ENCODE data around the gene PIP5K1B.

The PIP5K1B gene

DNA sequence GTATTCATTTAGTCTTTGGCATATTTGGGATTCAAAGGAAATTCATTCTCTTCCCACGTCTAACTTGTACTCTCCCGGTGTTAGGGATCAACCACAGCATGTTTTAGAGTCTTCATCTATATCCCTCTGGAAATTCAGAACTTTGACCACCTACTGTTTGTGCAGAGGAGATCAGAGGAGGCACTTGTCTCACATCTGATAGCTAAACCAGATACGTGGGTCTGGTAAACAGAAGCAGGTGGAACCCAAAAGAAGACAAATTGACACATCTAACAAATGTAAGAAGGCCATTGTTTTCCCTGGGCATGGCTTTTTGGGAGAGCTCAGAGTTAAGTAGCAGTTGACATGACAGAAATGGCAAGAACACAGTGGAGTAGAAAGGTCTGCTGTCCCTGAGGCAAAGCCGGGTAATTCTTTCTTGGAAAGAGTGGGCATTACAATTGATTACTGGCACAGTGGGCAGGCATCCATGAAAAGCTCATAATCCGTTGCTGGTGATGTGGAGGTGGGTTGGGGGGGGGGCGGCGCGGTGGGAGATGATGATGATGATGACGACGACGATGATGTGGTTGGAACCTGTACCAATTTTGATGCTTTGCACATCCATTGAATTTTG lies 27.5 kb downstream of the PIP5K1B start:
- DNase-seq (ENCODE audit: low read depth in 2 of 3, low spot score in 1 of 3): no peak

DNA sequence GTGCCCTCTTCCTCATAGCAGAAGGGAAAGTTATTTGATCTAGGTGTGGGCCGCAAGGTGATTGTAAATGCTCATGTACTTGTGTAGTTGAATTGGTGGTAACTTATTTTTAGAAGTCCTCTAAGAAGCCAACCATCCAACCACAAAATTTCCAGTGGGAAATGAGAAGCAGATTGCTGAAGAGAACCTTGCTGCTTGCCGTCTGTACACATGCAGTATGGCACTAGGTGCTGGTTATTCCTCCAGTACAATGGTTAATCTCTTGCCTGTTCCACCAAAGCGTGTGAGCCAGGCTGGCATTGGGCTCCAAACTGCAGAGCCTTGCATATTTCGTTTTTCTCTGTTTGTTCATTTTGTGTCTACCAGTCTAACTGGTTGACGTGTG lies 28.0 kb downstream of the PIP5K1B start:
- no peak for DNase-seq (ENCODE audit: low read depth in 2 of 3, low spot score in 1 of 3)

DNA sequence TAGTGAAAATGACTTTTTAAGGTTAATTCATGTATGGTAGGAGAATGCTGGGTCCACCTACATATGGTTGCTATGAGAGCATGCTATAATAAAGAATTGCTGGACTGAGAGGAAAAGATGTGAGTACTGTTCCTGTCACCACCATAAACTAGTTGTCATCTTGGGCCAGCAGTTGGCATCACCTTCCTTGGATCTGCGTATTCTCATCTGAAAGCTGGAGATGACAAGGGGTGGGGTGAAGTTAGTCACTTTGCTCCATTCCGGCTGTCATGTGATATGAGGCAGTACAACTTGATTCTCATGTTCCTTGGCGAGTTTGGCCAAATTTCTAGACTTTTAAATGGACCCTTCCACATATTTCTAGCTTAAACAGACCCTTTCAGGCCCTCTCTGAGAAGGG lies 33.3 kb downstream of the PIP5K1B start:
- DNase-seq (ENCODE audit: low read depth in 2 of 3, low spot score in 1 of 3): no peak

DNA sequence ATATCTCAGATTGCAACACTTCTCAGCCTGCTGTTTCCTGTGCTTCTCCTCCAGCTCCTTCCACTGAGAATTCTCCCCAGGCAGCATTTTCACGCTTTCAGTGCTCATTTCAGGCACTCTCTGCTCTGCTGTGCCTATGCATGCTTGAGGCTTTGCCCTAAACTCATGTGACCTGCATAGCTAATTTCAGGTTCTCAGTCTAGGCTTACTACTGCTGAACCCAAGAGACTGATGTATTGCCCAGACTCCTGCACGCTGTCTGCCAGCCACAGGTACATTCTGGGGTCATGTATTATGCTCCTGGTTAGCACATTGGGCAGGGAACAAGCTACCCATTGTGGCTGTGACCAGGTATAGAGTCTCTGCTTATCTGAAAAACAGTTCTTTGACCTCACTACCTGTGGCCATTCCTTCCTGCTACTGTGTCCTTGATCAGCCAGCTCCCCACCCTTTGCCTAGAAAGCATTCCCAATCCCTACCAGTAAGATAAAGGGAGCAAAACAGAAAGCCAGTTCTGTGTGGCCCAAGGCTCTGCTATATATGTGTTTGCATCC lies 34.7 kb downstream of the PIP5K1B start:
- DNase-seq (ENCODE audit: low read depth in 2 of 3, low spot score in 1 of 3): no peak

DNA sequence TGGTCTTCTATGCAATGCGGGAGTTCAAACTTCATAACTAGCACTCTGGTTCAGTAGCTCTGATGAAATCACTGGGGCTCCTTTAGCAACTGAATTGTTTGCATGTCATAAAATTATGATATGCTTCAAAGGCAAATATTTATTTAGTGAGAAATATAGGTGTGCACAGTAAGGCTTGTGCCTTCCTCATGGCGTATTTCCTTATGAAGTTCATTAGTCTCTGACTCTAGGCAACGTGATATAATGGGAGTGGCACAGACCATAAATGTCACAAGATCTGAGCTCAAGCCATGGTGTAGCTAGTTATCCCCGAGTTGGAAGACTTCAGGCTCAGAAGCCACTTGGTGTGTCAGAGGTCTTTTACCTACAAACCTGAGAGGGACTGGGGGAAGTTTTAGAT lies 35.5 kb downstream of the PIP5K1B start:
- no peak for DNase-seq (ENCODE audit: low read depth in 2 of 3, low spot score in 1 of 3)

DNA sequence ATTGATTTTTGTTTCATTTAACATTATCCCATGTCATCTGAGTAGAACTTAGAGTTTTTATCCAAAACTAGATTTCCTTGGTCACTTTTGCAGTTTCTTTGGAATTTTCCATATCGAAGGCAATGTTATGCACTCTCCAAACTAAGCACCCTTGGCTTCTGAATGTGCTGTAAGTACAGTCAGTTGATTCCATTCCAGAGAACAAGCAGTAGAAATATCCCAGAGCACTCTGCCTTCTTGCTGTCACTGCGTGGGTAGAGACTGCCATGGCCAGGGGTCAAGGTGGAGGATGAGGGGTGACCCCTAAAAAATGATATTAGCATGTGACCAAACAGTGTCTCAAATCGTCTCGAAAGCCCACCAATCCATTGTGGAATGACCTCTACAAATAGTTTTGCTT lies 36.2 kb downstream of the PIP5K1B start:
- no peak for DNase-seq (ENCODE audit: low read depth in 2 of 3, low spot score in 1 of 3)

DNA sequence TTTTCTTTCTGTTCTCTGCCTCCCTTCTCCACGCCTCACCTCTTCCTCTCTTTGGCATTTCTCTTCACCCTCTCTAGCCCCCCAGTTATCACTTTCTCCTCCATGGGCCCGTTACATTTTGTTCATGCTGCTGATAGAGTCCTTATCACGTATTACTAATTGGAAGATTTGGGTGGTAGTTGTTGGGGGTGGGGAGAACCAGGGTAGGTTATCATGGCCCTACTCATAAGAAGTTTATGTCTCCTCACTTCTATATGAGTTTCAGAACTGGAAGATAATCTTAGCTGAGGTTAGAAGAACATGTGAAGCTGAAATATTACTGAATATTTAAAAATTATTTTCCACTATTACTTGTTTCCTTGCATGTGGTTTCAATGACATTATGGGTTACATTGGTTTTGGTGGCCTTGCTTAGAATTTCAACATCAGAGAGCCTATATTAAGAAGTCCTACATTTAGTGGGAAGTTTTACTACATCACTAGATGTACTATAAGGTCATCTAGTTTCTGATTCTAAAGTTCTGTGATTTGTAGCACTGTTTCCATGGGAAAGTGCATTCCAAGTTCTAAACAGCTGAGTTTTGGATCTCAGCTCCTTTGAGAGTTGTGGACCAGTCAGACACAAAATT lies 36.8 kb downstream of the PIP5K1B start:
- no peak for DNase-seq (ENCODE audit: low read depth in 2 of 3, low spot score in 1 of 3)

DNA sequence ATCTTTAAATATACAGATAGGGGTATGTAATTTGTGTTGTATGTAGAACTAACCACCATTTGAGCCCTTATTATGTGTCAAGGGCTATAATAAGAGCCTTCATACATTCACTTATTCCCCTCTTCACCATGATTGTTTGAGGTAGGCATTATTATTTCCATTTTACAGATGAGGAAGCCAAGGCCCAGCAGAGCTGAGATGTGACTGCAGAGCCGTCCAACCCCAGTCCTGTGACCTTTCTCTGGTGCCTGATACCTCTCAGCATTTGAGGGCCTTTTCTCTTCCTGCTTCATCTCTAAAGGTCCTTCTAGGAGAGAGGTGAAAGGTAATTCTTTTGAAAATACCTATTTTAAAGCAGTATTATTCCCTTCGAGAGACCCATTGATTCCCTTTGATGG lies 37.3 kb downstream of the PIP5K1B start:
- DNase-seq (ENCODE audit: low read depth in 2 of 3, low spot score in 1 of 3): no peak

DNA sequence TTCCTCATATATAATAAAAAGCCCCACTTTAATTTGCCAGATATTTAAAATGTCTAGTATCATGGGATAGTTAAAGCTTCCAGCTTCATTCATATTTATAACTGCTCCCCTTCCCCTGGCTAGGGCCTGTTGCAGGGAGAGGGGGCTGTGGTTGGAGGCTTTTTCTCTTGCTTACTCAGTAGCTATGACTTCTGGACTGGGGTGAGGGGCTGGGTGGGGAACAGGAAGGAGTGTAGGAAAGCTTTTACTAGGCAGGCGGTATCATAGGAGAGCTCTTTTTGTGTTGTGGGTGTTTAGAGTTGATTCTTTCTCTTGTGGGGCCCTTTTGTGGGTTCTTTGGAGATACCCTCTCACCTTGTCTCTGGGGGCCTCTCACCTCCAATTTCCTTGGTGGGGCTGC lies 39.4 kb downstream of the PIP5K1B start:
- no peak for DNase-seq (ENCODE audit: low read depth in 2 of 3, low spot score in 1 of 3)

DNA sequence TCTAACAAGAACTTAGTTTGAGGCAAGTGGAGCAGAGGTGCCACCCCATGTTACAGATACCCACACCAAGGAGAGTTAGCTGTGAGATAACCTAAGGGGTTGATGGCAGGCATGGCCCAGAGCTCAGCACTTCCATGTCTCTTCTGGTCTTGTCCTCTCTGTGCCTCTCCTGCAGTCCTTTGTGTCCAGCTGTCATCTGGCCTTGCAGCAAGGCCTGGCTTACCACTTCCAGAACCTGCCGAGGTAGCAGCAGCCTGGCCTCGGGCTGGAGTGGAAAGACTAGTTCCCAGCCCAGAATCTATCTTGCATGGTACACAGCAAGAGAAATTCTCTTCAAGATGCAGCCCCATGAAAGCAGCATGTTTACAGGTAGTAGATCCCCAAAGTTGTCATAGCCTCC lies 41.5 kb downstream of the PIP5K1B start:
- no peak for DNase-seq (ENCODE audit: low read depth in 2 of 3, low spot score in 1 of 3)

DNA sequence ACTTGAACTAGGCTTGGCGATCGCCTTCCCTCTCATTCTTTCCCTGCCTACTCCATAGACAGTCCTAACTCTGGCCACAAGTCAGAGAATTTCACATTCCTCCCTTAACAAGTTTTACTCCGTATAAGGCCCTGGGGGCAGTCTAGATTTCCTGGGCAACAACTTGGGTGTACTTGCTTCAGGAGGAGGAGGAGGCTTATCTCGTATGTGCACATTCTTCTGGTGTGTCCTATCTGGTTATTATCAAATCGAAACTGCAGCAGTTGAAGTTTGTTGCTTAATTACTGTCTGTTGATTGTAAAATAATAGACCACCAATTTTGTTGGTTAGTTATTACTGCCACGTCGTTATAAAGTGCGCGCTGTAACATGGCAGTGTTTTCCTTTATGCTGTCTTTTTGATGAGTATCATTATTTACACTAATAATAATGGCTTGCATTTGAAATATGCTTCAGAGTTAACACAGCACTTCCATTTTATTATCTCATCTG lies 42.0 kb downstream of the PIP5K1B start:
- no peak for DNase-seq (ENCODE audit: low read depth in 2 of 3, low spot score in 1 of 3)

DNA sequence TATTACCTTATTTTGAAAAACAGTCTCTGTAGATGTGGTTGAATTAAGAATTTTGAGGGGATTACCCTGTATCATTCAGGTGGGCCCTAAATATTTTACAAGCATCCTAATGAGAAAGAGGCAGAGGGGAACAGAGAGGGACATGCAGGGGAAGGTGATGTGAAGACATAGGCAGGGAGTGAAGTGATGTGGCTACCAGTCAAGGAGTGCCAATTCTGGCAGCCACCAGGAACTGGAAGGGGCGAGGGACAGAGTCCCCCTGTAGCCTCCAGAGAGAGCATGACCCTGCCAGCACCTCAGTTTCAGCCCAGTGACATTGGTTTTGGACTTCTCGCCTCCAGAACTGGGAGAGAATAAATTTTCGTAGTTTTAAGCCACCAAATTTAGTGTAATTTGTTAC lies 44.1 kb downstream of the PIP5K1B start:
- DNase-seq (ENCODE audit: low read depth in 2 of 3, low spot score in 1 of 3): no peak

DNA sequence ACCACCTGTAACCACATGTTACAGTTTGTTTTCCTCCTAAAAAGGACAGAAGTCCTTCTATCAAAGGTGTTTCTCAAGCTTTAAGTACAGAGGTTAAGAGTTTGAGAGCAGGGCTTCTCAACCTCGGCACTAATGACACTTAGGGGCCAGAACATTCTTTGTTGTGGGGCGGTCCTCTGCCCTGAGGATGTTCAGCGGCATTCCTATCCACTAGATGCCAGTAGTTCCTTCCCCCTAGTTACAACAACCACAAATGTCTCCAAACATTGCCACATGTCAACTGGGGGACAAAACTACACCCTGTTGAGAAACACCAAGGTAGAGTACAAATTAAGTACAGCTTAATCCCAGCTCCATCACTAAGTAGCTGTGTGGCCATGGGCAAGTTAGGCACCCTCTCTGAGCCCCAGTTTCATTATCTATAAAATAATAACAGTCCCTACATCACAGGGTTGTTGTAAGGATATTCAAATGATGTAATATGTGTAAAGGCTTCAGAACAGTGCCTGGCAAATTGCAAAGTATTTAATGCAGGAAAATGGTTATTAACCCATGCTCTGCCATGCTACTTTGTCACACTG lies 44.6 kb downstream of the PIP5K1B start:
- DNase-seq (ENCODE audit: low read depth in 2 of 3, low spot score in 1 of 3): no peak

DNA sequence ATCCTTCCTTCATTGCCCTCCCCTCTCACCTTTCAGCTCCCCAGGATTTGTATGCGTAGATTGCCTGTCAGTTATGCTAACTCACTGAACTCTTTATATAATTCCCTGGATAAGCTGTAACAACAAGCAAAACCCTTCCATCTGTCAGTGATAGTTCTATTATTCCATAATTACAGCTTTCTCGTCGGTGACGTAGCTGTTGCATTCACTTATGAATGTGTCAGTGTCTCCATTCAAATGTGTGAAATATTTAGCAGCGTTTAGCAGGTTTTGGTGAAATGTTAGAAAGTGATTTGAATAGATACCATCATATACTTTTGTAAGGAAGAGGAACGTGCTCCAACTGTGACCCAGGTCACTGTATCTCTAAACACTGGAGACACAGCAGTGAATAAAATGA lies 45.2 kb downstream of the PIP5K1B start:
- no peak for DNase-seq (ENCODE audit: low read depth in 2 of 3, low spot score in 1 of 3)

DNA sequence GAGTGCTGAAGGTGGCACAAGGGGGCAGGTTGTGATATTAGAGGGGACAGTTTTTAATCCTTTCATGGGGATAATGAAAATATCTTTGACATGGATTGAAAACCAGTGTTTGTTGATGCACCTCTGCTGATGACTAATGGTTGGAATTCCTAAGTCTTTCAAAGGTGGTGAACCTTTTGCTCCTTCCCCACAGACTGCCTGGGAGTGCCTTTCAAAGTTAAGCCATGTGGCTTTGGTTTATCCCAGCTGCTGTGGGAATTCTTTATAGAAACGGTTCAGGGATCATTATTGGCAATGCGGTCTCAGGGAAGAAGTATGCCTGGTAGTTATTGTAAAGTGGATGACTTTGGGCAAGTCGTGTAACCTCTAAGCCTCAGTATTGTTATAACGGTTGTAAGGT lies 45.7 kb downstream of the PIP5K1B start:
- no peak for DNase-seq (ENCODE audit: low read depth in 2 of 3, low spot score in 1 of 3)

DNA sequence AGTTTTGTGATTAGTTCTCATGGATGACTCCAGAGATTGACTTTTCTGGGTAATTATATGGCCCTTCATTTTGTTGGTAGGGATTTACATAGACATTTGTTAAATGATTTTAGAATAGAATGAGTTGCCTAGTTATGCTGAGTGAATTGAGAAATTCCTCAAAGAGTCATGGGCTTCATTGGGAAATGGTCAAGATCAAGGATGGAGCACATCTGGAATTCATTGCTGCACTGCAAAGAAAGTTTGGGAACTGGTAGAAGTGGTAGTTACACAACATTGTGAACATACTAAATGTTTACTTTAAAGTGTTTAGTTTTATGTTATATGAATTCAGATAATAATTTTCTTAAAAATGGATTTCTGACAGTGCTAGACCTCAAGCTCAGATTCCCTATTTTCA lies 46.5 kb downstream of the PIP5K1B start:
- no peak for DNase-seq (ENCODE audit: low read depth in 2 of 3, low spot score in 1 of 3)

DNA sequence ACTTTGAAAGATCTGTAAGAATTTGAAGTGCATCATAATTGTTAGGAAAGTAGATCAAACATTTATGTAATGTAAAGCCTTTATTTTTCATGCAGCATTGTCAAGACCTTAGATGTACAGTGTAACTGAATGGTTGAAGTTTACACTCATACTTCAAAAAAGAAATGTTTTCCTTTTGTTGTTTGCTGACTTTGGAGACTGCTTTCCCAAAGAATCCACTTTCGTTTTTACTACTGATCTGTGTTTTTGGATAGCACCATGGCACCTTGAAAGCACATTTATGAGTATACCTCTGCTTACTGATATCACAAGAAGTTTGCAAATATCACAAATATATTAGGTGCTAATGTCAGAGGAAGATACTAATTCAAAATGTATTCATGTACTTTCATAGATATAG lies 50.0 kb downstream of the PIP5K1B start:
- no peak for DNase-seq (ENCODE audit: low read depth in 2 of 3, low spot score in 1 of 3)

DNA sequence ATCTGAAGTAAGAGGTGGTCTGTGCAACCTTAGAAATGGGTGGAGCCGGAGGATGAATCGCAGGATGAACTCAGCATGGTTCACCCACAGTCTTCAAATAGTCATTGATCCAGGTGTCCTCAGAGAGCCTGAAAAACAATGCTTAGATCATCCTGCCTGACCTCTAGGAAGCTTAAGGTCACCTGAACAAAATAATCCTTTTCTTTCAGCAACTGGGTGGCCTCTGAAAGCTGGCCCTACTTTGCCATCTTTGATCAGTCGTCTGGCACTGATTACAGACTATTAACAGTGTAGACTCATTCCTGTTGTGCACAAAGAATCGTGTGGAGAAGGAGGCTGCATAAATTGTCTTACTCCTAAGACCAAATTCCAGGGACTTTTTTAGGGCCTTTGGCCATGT lies 50.7 kb downstream of the PIP5K1B start:
- DNase-seq (ENCODE audit: low read depth in 2 of 3, low spot score in 1 of 3): no peak

DNA sequence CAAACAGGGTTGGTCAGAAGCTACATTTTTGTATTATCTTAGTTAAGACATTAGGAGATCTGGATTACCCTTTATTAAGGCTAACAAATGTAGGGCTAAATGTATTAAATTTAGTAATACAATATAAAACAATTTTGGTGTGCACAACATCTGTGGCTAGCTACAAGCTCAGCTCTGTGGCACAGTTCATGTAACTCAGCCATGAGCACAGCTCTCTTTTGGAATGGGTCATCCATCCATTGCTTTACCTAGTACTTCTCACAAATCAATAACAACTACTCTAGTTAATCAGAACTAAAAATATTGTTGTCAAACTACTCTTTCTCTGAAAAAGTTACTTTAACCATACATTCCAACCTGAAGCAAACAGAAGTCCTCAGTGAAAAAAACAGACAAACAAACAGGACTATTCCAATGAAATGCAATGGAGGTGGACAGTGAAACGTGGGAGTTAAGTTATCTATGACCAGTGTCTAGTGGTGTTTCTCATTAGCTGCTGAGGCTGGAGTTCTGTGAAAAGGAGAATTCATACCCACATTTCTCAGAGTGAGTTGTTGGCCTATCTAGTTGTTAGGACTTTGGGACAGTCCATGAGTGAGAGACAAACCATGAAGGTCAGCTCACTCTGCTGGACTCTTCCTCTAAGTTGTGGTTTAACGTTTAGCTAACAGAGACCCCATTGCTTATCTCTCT lies 55.1 kb downstream of the PIP5K1B start:
- DNase-seq (ENCODE audit: low read depth in 2 of 3, low spot score in 1 of 3): no peak

DNA sequence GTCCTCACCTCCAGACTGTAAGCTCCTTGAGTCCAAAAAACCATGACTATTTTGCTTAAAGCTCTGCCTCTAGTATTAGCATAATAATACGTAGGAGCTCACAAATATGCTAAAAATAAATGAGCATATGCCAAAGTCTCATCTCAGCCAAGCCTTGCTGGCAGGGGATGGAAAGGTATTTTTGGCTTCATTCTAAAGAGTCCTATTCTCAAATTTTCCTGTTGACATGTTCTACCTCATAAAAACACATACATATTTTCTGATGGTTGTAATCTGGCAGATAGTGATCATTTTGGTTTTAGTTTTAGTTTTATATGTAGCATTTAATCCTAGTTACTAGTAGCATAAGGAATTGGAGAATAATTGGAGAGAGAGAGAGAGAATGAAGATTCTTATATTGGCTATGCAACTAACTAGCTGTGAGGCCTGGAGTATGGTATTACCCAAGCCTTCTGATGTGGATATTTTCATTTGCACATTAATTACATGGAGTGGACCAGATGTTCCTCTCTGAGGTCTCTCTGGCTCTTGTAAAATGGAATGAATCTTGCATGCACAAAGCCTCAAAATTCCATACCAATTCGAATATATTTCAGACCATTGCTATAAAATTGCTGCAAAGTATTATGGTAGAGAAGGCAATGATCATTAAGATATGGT lies 55.8 kb downstream of the PIP5K1B start:
- DNase-seq (ENCODE audit: low read depth in 2 of 3, low spot score in 1 of 3): no peak

DNA sequence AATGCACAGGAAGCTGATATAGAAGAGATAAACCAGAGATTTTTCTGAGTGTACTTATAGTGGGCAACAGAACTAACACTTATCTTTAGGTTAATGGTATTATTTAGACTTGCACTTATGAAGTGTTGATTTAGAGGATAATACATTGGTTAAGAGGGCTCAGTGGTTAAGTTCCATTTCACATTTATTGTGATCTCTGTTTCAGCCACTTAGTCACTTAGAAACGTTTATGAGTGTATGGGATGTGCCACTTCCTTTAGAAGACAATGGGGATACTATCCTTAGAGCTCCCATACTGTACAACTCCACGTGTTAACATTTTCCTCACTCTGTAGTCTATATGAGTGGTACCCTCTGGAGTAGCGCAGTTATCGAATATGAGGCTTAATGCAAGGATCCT lies 57.5 kb downstream of the PIP5K1B start:
- no peak for DNase-seq (ENCODE audit: low read depth in 2 of 3, low spot score in 1 of 3)

DNA sequence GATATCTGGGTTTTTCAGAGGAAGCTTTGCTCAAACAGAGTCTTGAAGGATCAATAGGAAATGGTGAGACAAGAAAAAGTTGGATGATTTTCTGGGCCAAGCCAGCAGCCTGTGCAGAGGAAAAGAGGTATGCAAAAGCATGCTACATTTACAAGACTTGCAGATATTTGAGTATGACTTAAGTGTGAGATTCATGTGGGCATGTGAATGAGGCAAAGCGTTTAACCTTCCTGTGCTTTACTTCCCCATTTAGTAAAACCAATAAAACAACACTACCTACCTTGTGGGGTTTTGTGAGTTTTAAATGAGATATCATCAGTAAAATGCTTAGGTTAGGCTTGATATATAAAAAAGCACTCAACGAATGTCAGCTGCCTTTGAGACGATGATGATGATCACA lies 58.1 kb downstream of the PIP5K1B start:
- no peak for DNase-seq (ENCODE audit: low read depth in 2 of 3, low spot score in 1 of 3)
